Ishikawa (cell line): Measurements from ENCODE around the gene REP15.

Experiments
- CEBPB ChIP-seq: IDR thresholded peaks from 2 replicates; pipeline ENCODE4 v1.6.1; 2012
- CREB1 ChIP-seq: IDR thresholded peaks from 2 replicates; pipeline ENCODE4 v1.6.1; 2012; ENCODE audit warnings: low read depth
- EGR1 ChIP-seq: IDR thresholded peaks from 2 replicates; pipeline ENCODE4 v1.6.1; 2012
- EP300 ChIP-seq: IDR thresholded peaks from 2 replicates; pipeline ENCODE4 v1.6.1; 2012; ENCODE audit warnings: borderline replicate concordance
- FOXM1 ChIP-seq: IDR thresholded peaks from 2 replicates; pipeline ENCODE4 v1.6.1; 2012; ENCODE audit warnings: low read depth, borderline replicate concordance
- NFIC ChIP-seq: IDR thresholded peaks from 2 replicates; pipeline ENCODE4 v1.6.1; 2012
- RAD21 ChIP-seq: IDR thresholded peaks from 2 replicates; pipeline ENCODE4 v1.6.1; 2012; ENCODE audit warnings: low read depth
- TAF1 ChIP-seq: IDR thresholded peaks from 2 replicates; pipeline ENCODE4 v1.6.1; 2012; ENCODE audit warnings: low read depth, mild to moderate bottlenecking
- TCF12 ChIP-seq: IDR thresholded peaks from 2 replicates; pipeline ENCODE4 v1.6.1; 2012; ENCODE audit warnings: low read depth
- TEAD4 ChIP-seq: IDR thresholded peaks from 2 replicates; pipeline ENCODE4 v1.6.1; 2012
- YY1 ChIP-seq: IDR thresholded peaks from 2 replicates; pipeline ENCODE4 v1.6.1; 2012; ENCODE audit warnings: low read depth
- ZBTB7A ChIP-seq: IDR thresholded peaks from 2 replicates; pipeline ENCODE4 v1.6.1; 2012; ENCODE audit warnings: low read depth
- TF ChIP-seq, protein P1 (sequence below): IDR thresholded peaks from 2 replicates; pipeline ENCODE4 v1.6.1; 2012; ENCODE audit warnings: low read depth, mild to moderate bottlenecking
- TF ChIP-seq, protein P2 (sequence below): IDR thresholded peaks from 2 replicates; pipeline ENCODE4 v1.6.1; 2012
- TF ChIP-seq, protein P3 (sequence below): IDR thresholded peaks from 2 replicates; pipeline ENCODE4 v1.6.1; 2012

The REP15 gene

DNA sequence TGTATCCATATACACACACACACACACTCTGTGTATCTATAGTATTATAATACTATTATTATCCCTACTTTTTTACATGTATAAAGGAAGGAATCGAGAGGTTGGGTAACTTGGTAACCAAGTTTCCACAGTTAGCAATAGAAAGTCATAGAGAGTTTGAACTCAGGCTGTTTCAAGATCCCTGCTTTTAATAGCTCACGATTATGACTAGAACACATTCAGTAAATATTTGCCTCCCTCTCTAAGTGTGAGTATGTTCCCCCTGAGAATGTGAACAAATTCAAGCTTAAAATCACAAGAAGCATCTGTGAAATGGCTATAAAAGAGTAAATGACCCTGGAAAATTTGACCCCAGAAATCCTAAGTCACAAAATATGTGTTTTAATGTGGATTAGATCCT, 11.0 kb upstream of the REP15 start:
- TF ChIP-seq, protein P1, sequence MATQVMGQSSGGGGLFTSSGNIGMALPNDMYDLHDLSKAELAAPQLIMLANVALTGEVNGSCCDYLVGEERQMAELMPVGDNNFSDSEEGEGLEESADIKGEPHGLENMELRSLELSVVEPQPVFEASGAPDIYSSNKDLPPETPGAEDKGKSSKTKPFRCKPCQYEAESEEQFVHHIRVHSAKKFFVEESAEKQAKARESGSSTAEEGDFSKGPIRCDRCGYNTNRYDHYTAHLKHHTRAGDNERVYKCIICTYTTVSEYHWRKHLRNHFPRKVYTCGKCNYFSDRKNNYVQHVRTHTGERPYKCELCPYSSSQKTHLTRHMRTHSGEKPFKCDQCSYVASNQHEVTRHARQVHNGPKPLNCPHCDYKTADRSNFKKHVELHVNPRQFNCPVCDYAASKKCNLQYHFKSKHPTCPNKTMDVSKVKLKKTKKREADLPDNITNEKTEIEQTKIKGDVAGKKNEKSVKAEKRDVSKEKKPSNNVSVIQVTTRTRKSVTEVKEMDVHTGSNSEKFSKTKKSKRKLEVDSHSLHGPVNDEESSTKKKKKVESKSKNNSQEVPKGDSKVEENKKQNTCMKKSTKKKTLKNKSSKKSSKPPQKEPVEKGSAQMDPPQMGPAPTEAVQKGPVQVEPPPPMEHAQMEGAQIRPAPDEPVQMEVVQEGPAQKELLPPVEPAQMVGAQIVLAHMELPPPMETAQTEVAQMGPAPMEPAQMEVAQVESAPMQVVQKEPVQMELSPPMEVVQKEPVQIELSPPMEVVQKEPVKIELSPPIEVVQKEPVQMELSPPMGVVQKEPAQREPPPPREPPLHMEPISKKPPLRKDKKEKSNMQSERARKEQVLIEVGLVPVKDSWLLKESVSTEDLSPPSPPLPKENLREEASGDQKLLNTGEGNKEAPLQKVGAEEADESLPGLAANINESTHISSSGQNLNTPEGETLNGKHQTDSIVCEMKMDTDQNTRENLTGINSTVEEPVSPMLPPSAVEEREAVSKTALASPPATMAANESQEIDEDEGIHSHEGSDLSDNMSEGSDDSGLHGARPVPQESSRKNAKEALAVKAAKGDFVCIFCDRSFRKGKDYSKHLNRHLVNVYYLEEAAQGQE = no peak
- TF ChIP-seq CEBPB (no peak), CREB1 (no peak), ZBTB7A (no peak), RAD21 (no peak)
- TF ChIP-seq, protein P2, sequence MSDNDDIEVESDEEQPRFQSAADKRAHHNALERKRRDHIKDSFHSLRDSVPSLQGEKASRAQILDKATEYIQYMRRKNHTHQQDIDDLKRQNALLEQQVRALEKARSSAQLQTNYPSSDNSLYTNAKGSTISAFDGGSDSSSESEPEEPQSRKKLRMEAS = no peak
- TF ChIP-seq, protein P3, sequence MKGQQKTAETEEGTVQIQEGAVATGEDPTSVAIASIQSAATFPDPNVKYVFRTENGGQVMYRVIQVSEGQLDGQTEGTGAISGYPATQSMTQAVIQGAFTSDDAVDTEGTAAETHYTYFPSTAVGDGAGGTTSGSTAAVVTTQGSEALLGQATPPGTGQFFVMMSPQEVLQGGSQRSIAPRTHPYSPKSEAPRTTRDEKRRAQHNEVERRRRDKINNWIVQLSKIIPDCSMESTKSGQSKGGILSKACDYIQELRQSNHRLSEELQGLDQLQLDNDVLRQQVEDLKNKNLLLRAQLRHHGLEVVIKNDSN = no peak

DNA sequence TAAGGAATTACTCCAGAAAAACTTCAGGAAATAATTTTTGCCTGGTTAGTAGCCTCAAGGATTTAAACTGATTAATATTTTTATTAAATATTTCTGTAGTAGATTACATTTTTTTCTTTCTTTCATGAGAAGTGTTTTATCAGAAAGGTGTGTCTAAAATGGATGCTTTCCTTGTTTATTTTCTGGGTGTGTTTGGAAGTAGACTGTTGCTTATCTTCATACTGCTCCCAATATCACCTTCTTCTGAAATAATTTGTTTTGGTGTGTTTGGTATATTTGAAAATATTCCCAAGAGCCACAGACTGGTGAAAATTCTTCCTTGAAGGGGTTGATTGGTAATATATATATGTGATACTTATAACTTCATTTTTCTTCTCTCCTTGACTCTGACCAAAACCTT, 10.1 kb upstream of the REP15 start:
- TF ChIP-seq RAD21 = no peak
- TF ChIP-seq NFIC = no peak
- no peak for TF ChIP-seq TAF1
- no peak for TF ChIP-seq ZBTB7A
- no peak for TF ChIP-seq CREB1
- TF ChIP-seq, protein P1 = no peak
- TF ChIP-seq TCF12 = no peak
- TF ChIP-seq TEAD4 = no peak
- no peak for TF ChIP-seq EGR1
- no peak for TF ChIP-seq EP300
- no peak for TF ChIP-seq YY1
- TF ChIP-seq FOXM1 = no peak
- no peak for TF ChIP-seq CEBPB
- TF ChIP-seq, protein P3 = no peak
- TF ChIP-seq, protein P2 = no peak

DNA sequence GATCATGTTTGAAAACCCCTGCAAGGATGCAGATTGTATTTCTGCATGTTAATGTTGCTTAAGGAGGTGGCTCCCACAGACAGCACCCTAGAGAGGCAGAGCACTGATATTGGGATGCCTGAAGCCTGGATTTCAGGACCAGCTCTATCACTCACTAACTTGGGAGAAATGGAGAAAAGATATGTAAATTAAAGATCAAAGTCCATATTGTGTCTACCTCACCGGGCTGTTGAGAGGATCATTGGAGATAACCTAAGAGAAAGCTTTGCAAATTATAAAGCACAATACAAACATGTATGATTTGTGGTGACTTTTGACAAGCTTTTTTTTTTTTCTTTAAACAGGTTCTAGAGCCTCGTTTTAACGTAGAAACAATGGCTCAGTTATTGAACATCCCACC, 7.6 kb upstream of the REP15 start:
- TF ChIP-seq, protein P2 = no peak
- TF ChIP-seq FOXM1 = no peak
- TF ChIP-seq, protein P3 = no peak
- TF ChIP-seq NFIC = no peak
- no peak for TF ChIP-seq TAF1
- TF ChIP-seq CEBPB = no peak
- TF ChIP-seq ZBTB7A = no peak
- TF ChIP-seq RAD21 = no peak

DNA sequence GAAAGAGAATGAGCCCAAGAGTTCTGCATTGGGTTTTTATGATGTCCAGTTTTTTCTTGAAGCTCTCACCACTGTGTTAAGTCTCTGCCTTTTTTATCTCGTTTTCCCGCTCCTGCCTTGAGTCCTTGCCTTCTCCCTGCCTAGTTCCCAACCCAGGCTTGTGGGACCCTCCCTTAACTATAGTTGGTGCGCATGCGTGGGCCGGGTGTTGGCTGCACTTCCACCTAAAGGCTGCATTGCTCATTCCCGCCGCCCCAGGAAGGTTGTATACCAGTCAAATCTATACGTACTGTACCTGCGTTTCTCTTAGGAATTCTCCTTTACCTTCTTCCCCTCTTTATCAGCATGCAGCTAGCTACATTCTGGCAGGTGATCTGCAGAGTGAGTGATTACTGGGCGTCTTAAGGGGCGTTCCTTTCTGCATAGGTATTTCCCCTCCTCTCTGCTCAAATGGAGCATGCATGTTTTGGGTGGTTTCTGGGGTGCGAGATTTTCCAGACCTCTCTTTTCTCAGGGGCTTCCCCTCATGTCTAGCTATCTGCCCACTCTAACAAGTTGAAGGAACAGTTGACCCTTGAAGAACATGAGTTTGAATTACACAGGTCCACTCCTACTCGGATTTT, 6.6 kb upstream of the REP15 start:
- TF ChIP-seq TCF12 = no peak
- TF ChIP-seq, protein P3 = no peak
- TF ChIP-seq ZBTB7A = no peak
- TF ChIP-seq, protein P2 = no peak
- TF ChIP-seq CREB1 = no peak
- TF ChIP-seq RAD21 = no peak
- TF ChIP-seq EP300 = no peak
- TF ChIP-seq TEAD4 = no peak
- no peak for TF ChIP-seq CEBPB
- no peak for TF ChIP-seq TAF1
- TF ChIP-seq FOXM1 = no peak
- TF ChIP-seq NFIC = no peak
- no peak for TF ChIP-seq EGR1
- TF ChIP-seq YY1 = no peak
- TF ChIP-seq, protein P1 = no peak
